RPMI8226 (cell line): ENCODE measurements around the gene BCL11A.
A peak's percentile ranks its signal among the peaks of the same experiment; 100 is the strongest.
"Not testable (repeated sequence)": the region's sequence is repeated elsewhere in the genome, so short reads cannot be mapped to it uniquely, and the experiment has no call there.

ENCODE experiments used
- DNase-seq: peaks from one replicate; pipeline ENCODE4 v3.0.0-alpha.2; 2015

Gene BCL11A

DNA sequence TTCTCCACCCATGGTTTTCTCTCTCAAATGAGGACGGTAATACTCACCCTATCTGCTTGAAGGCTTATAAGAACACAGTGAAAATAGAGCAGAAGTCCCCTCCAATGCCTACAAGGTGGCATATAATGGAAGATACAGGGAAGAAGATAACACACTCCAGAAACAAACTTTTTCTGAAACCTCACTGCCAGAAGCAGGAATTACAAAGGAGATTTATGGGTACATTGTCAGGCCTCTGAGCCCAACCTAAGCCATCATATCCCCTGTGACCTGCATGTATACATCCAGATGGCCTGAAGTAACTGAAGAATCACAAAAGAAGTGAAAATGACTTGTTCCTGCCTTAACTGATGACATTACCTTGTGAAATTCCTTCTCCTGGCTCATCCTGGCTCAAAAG is 136.2 kb downstream of the BCL11A start:
- not testable (repeated sequence) for DNase-seq

DNA sequence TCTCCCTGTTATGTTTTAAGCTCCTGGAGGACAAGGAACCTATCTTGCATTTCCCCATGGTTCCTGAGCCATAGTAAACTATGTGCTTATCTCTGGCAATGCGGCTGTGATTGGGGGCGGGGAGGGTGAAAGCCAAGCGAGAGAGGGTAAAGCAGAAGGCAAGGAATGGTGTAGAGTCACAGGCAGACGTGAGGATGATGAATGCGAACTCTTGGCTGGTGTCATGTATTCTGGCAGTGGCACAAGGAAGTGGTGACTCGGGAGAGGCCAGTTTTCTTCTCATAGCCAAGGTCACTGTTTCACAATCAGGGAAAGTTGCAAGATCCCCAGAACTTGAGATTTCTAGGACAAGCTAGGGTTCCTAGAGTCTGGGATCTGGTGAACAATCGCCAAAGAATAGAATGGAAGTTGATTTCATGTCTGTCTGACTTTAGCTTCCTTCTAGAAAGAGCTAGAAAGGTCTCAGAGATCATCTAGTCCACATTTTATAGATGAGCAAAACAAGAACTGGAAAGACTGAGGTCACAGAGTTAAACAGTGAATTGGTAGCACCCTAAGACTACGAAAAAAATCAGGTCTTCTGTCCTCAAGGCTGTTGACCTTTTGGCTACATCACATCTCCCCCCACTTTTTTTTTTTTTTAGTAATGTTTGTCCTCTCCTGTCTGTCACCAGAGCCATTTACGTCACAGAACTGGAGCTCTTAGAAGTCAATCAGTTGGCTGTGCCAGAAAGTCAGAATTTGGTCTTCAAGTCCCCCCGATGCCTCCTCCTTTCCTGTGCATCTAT is 137.0 kb downstream of the BCL11A start:
- no peak for DNase-seq

DNA sequence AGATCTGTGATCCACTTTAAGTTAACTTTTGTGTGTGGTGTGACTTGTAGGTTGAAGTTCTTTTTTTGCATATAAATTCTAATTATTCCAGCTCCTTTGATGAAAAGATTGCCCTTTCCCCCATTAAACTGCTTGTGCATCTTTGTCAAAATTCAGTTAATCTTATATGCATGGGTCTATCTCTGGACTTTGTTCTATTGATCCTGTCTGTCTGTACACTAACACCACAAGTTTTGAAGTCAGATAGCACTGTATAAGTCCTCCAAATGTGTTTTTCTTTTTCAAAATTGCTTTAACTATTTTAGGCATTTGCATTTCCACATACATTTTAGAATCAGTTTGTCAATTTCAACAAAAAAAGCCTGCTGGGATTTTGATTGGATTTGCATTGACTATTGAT is 137.6 kb downstream of the BCL11A start:
- no peak for DNase-seq

DNA sequence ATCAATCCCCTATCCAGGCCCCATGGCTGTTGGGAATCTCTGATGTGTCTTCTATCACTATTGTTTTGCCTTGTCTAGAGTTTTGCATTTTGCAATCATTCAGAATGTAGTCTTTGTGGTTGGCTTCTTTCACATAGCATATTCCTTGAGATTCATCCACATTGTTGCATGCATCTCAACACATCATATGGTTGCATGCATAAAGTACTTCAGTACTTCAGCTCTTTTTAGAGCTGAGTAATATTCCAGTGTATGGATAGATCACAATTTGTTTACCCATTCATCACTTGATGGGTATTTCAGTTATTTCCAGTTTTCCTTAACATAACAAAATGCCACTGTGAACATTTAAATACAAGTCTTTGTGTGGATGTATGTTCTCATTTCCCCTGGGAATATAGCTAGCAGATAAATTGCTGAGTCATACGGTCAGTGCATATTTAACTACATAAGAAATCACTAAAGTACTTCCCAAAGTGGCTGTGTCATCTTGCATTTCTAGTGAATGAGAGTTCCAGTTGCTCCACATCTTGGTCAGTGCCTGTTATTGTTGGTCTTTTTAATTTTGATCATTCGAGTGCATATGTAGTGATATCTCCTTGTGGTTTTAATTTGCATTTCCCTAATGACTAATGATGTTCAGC is 138.8 kb downstream of the BCL11A start:
- DNase-seq, result no peak

DNA sequence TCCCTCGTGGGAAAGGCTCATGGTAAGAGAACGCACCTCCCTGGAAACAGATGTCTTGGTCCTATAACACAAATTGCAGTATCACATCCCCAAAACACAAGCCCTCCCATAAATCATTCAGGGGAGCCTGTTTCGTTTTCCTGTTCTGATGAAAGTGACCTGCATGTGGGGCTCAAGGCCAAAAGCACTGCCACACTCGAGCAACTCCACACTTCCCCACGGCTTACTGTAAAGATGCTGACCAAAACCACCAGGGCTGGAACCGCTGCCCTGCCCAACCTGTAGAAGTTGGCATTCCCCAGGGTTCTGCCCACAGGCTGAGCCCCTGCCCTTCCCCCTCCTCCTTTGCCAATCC is 139.7 kb downstream of the BCL11A start:
- DNase-seq, result peak; percentile 19

DNA sequence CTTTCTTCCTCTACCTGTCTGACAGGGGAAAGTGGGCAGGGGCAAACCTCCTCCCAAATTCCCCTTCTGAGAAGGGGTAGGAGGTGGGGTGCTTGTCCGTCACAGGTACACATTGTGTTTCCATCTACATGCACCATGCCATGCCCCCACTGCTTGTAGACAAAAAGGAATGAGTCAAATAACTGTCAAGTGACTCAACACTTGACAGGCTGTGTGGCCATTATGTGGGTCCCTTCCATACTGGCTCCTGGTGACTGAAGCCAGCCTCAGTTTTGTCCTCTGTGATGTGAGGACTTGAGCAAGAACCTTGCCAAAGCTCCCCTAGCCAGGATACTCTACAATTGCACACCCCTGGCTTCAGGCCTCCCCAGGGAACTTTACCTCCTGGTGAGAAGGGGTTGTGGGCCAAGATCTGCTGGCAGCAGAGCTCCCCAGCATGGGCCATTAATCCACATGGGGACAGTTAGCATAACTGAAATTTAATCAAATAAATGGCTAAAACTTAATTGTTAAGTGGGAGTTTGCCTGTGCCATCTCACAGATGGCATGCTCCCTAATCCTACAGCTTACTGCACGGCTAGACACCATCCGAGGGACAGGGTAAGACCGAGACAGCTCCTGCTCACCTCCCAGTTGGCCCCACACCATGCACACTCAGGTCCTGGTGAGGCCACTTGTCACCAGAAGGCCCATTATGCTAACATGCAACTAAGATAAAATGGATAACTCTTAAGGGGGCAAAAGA is 140.2 kb downstream of the BCL11A start:
- DNase-seq, result no peak

DNA sequence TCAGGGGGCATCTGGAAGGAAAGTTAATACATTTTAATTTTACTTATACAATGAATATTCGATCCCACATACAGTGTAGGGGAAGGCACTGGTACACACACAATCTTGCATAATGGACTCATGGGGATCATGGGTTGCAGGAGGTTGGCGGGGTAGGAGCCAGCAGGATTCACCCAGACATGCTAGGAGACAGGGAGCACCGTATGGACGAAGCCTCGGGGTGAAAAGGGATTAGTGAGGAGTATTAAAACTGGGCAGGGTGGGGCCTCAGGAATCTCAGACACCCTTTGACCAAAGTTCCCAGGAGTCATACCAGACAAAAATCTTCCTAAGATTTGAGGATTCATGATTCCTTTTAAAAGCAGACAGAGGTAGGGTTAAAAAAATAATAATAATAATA is 140.8 kb downstream of the BCL11A start:
- no peak for DNase-seq

DNA sequence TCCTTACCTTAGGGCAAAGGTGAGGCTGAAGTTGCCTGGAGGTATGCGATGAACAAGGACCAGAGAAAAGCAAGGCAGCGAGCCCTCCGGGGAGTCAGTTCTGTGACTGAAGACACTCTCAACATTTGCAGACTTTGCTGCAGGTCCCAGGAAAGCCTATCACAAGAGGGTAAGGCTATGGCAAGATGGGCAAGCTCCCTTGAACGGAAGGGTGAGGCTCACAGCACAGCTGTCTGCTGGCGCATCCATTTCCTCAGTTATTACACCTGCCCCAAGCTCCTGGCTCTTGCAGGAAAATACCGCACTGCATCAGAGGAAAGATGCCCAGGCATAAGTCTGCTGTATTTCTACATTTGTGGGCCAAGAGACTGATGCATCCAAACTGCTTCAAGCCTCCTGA is 141.4 kb downstream of the BCL11A start:
- DNase-seq, result no peak

DNA sequence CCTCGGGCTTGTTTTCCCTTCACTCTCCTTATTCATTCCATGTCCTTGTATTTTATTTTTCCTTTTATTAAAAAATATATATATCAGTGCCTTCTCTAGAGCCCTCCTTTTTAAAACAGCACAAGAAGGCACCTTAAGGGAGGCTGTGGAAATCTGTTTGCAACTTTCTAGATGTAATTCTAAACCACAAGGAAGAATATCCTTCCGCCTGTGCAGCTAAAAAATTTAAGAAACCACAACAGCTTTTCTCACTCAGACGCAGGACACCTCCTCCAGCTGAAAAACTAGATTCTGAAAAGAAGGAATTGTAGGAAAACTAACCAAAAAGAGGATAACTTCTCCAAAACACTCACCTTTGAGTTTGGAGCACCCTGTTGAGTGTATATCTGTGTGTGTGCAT is 142.2 kb downstream of the BCL11A start:
- DNase-seq, result no peak

DNA sequence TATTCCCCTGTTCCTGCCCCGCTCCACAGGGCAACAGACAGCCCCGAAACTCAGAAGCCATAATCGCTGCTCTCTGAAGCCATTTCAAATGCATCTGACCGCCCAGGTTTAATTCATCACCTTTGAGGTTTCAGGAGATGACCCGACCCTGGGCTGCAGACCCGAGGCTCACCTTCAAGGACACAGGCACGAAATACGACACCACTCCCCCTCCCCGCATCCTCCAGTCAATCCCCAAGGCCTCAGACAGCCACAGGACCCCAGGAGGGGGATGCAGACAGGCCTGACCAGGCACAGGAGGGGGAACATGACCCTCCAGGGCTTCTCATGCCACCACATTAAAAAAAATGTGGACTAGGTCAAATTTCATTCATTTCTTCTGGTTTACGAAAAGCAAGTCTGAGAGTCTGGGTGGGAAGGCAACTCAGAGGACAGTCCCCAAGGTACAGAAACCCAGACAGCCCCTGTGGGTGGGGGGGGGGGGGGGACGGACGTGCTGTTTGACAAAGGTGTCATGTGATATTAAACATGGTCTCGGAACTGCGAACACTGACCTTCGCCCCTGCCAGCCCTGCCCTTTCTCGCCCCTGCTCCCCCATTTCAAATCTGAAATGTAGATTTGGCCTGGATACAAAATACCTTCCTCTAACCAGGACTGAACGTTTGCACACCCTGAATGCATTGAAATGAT is 142.9 kb downstream of the BCL11A start:
- DNase-seq, result no peak

DNA sequence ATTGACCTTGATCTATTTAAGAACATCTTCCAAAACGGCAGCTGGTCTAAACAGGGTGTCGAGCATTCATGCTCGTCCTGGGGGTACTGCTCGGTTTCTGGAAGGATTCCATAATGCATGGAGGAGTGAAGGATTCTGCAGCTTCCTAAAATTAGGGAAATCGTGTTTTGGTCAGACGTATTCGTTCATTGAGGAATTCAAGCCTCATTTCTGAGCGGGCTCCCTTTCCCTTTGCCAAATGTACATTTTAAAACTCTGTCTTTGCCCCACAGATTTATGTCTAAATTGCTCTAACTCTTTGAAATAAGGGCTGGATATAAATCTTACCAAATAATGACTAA is 144.0 kb downstream of the BCL11A start:
- no peak for DNase-seq

DNA sequence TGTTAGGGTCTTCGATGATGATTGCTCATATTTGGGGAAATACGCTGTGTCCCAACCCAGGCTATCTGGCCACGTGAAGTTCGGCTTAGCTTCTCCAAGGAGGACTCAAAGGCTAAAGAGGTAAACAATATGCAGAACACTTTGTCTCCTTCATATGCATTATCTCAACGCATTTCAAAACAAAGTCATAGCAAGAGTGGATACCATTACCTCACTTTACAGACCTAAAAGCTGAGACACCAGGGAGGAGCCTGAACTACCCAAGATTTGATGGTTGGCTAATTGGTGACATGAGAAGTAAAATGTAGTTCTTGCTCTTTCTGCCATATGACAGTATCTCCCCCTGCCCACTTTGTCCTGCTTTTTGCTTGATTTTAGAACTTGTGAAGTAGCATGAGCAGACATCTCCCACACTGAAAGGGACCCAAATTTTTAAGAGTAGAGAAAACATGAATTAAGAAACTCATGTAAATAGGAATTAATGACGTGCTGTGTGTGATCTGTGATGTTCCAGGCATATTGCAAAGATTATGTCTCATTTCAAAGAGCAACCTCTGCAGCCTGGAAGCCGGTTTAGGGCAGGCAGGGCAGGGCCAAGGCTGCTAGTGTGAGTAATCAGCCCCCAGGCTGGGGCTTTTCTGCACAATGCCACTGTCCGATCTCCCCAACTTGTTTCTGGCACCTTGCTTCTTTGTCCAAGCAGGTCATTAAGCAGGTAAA is 144.5 kb downstream of the BCL11A start:
- DNase-seq, result no peak

DNA sequence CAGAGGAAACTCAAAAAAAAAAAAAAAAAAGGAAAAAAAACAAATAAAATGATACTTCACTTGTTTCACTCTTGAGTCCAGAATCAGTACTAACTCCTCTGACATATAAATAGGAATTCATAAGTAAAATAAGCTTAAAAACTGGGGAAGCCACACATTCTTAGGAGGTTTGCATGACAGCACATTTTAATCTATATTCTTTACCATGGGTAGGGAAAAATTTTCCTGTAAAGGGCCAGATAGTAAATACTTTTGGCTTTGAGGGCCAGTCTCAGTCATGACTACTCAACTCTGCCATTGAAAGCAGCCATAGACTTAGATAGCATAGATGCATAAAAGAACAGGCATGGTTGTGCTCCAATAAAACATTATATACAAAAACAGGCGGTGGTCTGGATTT is 145.2 kb downstream of the BCL11A start:
- no peak for DNase-seq

DNA sequence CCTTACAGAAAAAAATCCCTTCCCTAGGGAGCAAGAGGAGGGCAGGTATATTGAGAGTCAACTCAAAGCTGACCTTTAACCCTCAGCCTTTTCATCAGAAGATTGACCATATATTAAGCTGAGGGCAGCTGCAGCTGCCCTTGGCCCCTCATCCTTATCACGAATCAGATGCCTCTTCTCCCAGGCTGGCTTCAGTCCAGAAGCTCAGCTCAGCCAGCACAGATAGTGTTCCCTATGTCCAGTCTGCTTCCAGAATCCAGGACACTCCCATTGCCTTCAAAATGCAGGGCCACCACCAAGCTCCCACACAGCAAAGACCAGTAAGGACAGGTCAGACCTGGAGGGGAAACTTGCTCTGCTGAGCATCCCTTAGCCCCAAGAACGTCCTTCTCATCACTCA is 146.1 kb downstream of the BCL11A start:
- DNase-seq, result no peak

DNA sequence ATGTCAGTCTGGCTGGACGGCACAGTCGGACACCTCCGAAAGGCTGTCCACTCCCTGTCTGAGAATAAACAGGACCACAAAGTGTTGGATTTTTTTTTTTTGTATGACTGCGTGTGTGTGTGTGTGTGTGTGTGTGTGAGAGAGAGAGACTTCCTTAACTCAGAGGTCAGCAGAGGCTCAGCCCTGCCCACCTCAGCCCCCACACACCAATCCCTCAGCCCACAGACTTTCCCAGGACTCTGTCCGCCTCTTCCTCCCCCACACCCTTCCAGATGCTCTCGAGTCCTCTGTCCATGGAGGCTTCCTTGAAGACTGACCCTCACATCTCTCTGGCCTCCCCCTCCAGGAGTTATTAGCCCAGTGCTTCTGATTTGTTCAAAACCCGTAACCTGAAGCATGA is 147.3 kb downstream of the BCL11A start:
- DNase-seq, result no peak

DNA sequence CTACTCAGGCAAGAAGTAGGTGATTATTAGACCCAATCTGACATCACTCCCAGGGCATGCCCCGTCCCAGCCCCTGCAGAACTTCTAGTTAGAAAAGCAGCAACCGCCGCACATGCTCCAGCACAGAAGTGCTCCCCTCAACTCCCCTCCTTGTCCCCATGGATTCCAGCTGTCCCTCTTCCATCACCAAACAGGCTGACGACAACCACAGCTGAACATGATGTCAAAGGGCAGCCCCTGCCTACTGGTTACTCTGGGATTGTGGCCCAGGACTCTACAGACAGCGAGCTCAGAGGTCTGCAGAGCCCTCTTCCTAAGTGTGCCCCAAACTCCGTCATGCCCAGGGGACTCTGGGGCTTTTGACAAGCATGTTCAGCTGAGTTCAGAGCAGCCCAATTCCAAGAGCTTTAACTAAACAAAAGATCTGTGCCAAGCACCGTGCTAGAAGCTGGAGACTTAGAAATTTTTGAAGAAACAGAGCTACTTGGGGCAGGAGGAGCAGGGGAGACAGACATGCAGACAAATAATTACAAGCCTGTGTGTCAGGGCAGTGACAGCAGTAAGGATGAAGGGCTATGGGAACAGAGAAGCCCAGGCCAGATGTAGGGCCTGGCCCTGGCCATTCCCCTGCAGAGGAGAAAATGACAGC is 148.1 kb downstream of the BCL11A start:
- DNase-seq, result no peak
